Lower lobe of right lung (tissue), 2 donors: Measurements from ENCODE around the gene GPR12. TPM values are rescaled to one million over a fixed set of nuclear protein-coding genes. Genes with fewer than 3 reads are reported as not detected.

Experiments used
- ATAC-seq, 2 donors: fragments of 200-7000 bp; cut with Tn5 transposase; one replicate each; pipeline ENCODE4 v1.9.1; 2020 to 2022; ENCODE audit warnings: mild to moderate bottlenecking in 2 of 2, moderate library complexity in 2 of 2
- DNase-seq: peaks from one replicate; pipeline ENCODE4 v3.0.0-alpha.2; 2020
- H3K27ac ChIP-seq: fragments of 200-600 bp; one replicate; pipeline ENCODE4 v1.8.0; 2022
- H3K27me3 ChIP-seq: fragments of 200-600 bp; one replicate; pipeline ENCODE4 v1.8.0; 2022; ENCODE audit warnings: low read depth
- H3K36me3 ChIP-seq: fragments of 200-600 bp; one replicate; pipeline ENCODE4 v1.8.0; 2022; ENCODE audit warnings: mild to moderate bottlenecking
- H3K4me1 ChIP-seq: fragments of 200-600 bp; one replicate; pipeline ENCODE4 v1.8.0; 2022
- H3K4me3 ChIP-seq: fragments of 200-600 bp; one replicate; pipeline ENCODE4 v1.8.0; 2022; ENCODE audit warnings: mild to moderate bottlenecking
- H3K9me3 ChIP-seq: fragments of 200-600 bp; one replicate; pipeline ENCODE4 v1.8.0; 2022
- CTCF ChIP-seq: fragments of 200-600 bp; IDR thresholded peaks from one replicate; pipeline ENCODE4 v1.8.0; 2022; ENCODE audit warnings: antibody characterized with exemption, mild to moderate bottlenecking
- intact Hi-C: fragments of 100-400 bp; cut with DNase I; formaldehyde crosslinking; loops from one replicate; pipeline ENCODE4 v1.11.0; 2022
- total RNA-seq: library from RNA; stranded (reverse); fragmentation: NEBNext Ultra II Directional; extraction: Animal tissue kit (Norgen Biotek cat#: 25700); gene quantifications from one replicate; pipeline ENCODE4 v1.2.1, GENCODE V29; 2021
- donor health status: DM: no; HTN: yes; CAD: no; lungs with severe emphysema.

GPR12 gene
- total RNA-seq, 1 donor from 2014 or later: not detected

GRCh38 chr13:26708007-26708297 is 52.6 kb downstream of the GPR12 start:
- intact Hi-C loops: no loop called here
- DNase-seq (no peak), ATAC-seq (no peak)
- Histone ChIP-seq H3K27me3 (no peaks in the 10 kb centered on the region), H3K27ac (no peak overlapping the region), H3K4me3 (no peak overlapping the region), H3K36me3 (no peaks in the 10 kb centered on the region), H3K4me1 (no peaks in the 10 kb centered on the region), H3K9me3 (no peaks in the 10 kb centered on the region)
- TF ChIP-seq CTCF: no peak

- peak; percentile 48 for TF ChIP-seq CTCF
- Histone ChIP-seq H3K27ac (no peak overlapping the region), H3K9me3 (no peaks in the 10 kb centered on the region), H3K4me1 (no peaks in the 10 kb centered on the region), H3K27me3 (no peaks in the 10 kb centered on the region), H3K4me3 (no peak overlapping the region), H3K36me3 (no peaks in the 10 kb centered on the region)
- intact Hi-C loops: no loop called here
- ATAC-seq (peak; percentile 62 to 71), DNase-seq (no peak)
Observed at GRCh38 chr13:26707122-26708006, 53.2 kb downstream of the GPR12 start.

- no peaks in the 10 kb centered on the region for H3K36me3 ChIP-seq
- no peaks in the 10 kb centered on the region for H3K27me3 ChIP-seq
- no peak for DNase-seq
- no peaks in the 10 kb centered on the region for H3K4me1 ChIP-seq
- ATAC-seq: no peak
- intact Hi-C loops: no loop called here
- H3K9me3 ChIP-seq: no peaks in the 10 kb centered on the region
- H3K4me3 ChIP-seq: no peak overlapping the region
- no peak for TF ChIP-seq CTCF
- no peak overlapping the region for H3K27ac ChIP-seq
Observed at GRCh38 chr13:26706381-26706780, 54.2 kb downstream of the GPR12 start.

GRCh38 chr13:26705536-26705935 is 55.0 kb downstream of the GPR12 start:
- ATAC-seq (no peak), DNase-seq (no peak)
- Histone ChIP-seq H3K27ac (no peak overlapping the region), H3K9me3 (no peaks in the 10 kb centered on the region), H3K4me3 (no peak overlapping the region), H3K27me3 (no peaks in the 10 kb centered on the region), H3K4me1 (no peaks in the 10 kb centered on the region), H3K36me3 (no peaks in the 10 kb centered on the region)
- intact Hi-C loops: no loop called here
- TF ChIP-seq CTCF: no peak

Other genes starting within 250 kb of the GPR12 start
- 15.4 TPM for gene WASF3, start 203.1 kb downstream of the GPR12 start, total RNA-seq